Gastroesophageal sphincter (tissue), 4 donors: ENCODE data around the gene ISM2. TPM values are rescaled to one million over a fixed set of nuclear protein-coding genes. Genes with fewer than 3 reads are reported as not detected.
A peak's percentile ranks its signal among the peaks of the same experiment; 100 is the strongest.

Experiments
- ATAC-seq: fragments of 150-250 bp; one replicate; pipeline ENCODE4 v1.9.1; 2016; ENCODE audit warnings: mild to moderate bottlenecking, moderate library complexity
- H3K27ac ChIP-seq, 4 donors: fragments of 200-600 bp; sonication (generic) in 3 of 4; 1 replicate in 3 of 4; 2 replicates in 1 of 4; pipeline ENCODE4 v1.5.1; 2016 to 2019
- H3K27me3 ChIP-seq: fragments of 200-600 bp; sonication (generic); one replicate; pipeline ENCODE4 v1.5.1; 2019
- H3K36me3 ChIP-seq, 2 donors: fragments of 200-600 bp; sonication (generic); one replicate each; pipeline ENCODE4 v1.5.1; 2019; ENCODE audit warnings: control low read depth in 1 of 2
- H3K4me1 ChIP-seq, 3 donors: fragments of 200-600 bp; sonication (generic); 1 replicate in 2 of 3; 2 replicates in 1 of 3; pipeline ENCODE4 v1.5.1; 2016 to 2019; ENCODE audit warnings: control low read depth in 2 of 3
- H3K4me3 ChIP-seq, 2 donors: fragments of 200-600 bp; sonication (generic); one replicate each; pipeline ENCODE4 v1.5.1; 2019; ENCODE audit warnings: mild to moderate bottlenecking in 1 of 2, moderate library complexity in 1 of 2
- H3K9me3 ChIP-seq, 3 donors: fragments of 200-600 bp; sonication (generic); one replicate each; pipeline ENCODE4 v1.5.1; 2017 to 2019; ENCODE audit warnings: control low read depth in 2 of 3
- EP300 ChIP-seq: sonication (generic); formaldehyde crosslinking; IDR thresholded peaks from one replicate; pipeline ENCODE4 v1.6.1; 2017; ENCODE audit warnings: antibody characterized with exemption, mild to moderate bottlenecking
- POLR2A ChIP-seq, 2 donors: fragments of 450-650 bp; IDR thresholded peaks; one replicate each; pipeline ENCODE4 v1.6.1; 2017; ENCODE audit warnings: antibody characterized with exemption in 2 of 2, mild to moderate bottlenecking in 2 of 2, moderate library complexity in 1 of 2
- POLR2AphosphoS5 ChIP-seq: sonication (generic); formaldehyde crosslinking; IDR thresholded peaks from one replicate; pipeline ENCODE4 v1.6.1; 2017; ENCODE audit warnings: antibody characterized with exemption
- WGBS, 2 donors: methylation state at CpG; one replicate each; pipeline ENCODE4 v1.1.5; 2018; ENCODE audit warnings: low coverage in 1 of 2; 5-methylcytosine and 5-hydroxymethylcytosine counted together
- total RNA-seq, 4 donors: library from RNA; depleted of rRNA; stranded (reverse); fragments of >200 nt; gene quantifications; one replicate each; pipeline ENCODE4 v1.1.0, GENCODE V29; 2016
- TF ChIP-seq, protein P1 (sequence below), 4 experiments: fragments of 200-600 bp in 2 of 4; fragments of 450-650 bp in 2 of 4; sonication (generic) in 1 of 4; IDR thresholded peaks; one replicate each; pipeline ENCODE4 v1.5.1; 2017 to 2019; ENCODE audit warnings: antibody characterized with exemption in 4 of 4, mild to moderate bottlenecking in 2 of 4, moderate library complexity in 2 of 4

The ISM2 gene
- total RNA-seq, 4 donors from 2014 or later: 0.31 TPM; not detected in 3

GRCh38 chr14:77498984-77499527, 440 bp upstream of the ISM2 start:
- Histone ChIP-seq H3K4me1 (peaks cover 0 to 18% (median 7%) of the 10 kb centered on the region in 3 donors), H3K9me3 (peaks cover 0 to 6% (median 0%) of the 10 kb centered on the region in 3 donors), H3K27ac (no peak overlapping the region), H3K36me3 (no peaks in the 10 kb centered on the region), H3K27me3 (peaks cover 35% of the 10 kb centered on the region), H3K4me3 (peak overlapping the region; percentile 14 to 59)
- peak; percentile 31 for ATAC-seq
- TF ChIP-seq POLR2AphosphoS5 (no peak), POLR2A (IDR thresholded peaks at IDR 0.05) (no peak), EP300 (no peak)
- TF ChIP-seq, protein P1, sequence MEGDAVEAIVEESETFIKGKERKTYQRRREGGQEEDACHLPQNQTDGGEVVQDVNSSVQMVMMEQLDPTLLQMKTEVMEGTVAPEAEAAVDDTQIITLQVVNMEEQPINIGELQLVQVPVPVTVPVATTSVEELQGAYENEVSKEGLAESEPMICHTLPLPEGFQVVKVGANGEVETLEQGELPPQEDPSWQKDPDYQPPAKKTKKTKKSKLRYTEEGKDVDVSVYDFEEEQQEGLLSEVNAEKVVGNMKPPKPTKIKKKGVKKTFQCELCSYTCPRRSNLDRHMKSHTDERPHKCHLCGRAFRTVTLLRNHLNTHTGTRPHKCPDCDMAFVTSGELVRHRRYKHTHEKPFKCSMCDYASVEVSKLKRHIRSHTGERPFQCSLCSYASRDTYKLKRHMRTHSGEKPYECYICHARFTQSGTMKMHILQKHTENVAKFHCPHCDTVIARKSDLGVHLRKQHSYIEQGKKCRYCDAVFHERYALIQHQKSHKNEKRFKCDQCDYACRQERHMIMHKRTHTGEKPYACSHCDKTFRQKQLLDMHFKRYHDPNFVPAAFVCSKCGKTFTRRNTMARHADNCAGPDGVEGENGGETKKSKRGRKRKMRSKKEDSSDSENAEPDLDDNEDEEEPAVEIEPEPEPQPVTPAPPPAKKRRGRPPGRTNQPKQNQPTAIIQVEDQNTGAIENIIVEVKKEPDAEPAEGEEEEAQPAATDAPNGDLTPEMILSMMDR (IDR thresholded peaks at IDR 0.05): no peak
- WGBS, 2 donors: no CpG with 5 or more reads among the region's 53 CpGs

DNA sequence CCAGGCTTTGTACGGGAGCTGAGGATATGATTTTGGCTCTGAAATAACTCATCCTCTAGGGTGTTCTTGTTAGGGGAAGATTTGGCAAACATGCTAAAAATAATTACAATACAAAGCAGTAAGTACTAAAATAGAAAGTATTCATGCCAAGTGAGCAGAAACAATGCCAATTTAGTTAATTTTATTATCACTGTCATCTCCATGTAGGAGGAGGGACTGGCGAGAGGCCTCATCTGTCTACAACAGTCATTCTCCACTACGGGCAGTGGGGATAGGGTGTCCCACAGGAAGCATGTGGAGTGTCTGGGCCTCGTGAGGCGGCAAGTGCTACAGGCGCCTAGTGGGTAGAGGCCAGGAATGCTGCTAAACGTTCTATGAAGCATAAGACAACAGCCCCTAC, 3.3 kb downstream of the ISM2 start:
- TF ChIP-seq EP300 (no peak), POLR2A (IDR thresholded peaks at IDR 0.05) (no peak), POLR2AphosphoS5 (no peak)
- TF ChIP-seq, protein P1 (IDR thresholded peaks at IDR 0.05): no peak
- H3K4me3 ChIP-seq: no peak overlapping the region
- H3K4me1 ChIP-seq: peaks cover 0 to 18% (median 7%) of the 10 kb centered on the region in 3 donors
- no peaks in the 10 kb centered on the region for H3K36me3 ChIP-seq
- 41 to 44% methylated on average over 6 to 7 of the region's 7 CpGs for WGBS, 2 donors
- H3K27me3 ChIP-seq: peaks cover 35% of the 10 kb centered on the region
- H3K9me3 ChIP-seq: no peaks in the 10 kb centered on the region
- ATAC-seq: no peak
- no peak overlapping the region for H3K27ac ChIP-seq

- Histone ChIP-seq H3K27me3 (no peaks in the 10 kb centered on the region), H3K27ac (no peak overlapping the region), H3K9me3 (no peaks in the 10 kb centered on the region), H3K36me3 (no peaks in the 10 kb centered on the region), H3K4me3 (no peak overlapping the region), H3K4me1 (no peaks in the 10 kb centered on the region)
- ATAC-seq: no peak
- TF ChIP-seq EP300: no peak
- no peak for TF ChIP-seq POLR2AphosphoS5
- 84% methylated on average over 3 of the region's 5 CpGs; no CpG with 5 or more reads in 1 of the 2 donors for WGBS, 2 donors
Observed at GRCh38 chr14:77491056-77491455, 7.6 kb downstream of the ISM2 start.

DNA sequence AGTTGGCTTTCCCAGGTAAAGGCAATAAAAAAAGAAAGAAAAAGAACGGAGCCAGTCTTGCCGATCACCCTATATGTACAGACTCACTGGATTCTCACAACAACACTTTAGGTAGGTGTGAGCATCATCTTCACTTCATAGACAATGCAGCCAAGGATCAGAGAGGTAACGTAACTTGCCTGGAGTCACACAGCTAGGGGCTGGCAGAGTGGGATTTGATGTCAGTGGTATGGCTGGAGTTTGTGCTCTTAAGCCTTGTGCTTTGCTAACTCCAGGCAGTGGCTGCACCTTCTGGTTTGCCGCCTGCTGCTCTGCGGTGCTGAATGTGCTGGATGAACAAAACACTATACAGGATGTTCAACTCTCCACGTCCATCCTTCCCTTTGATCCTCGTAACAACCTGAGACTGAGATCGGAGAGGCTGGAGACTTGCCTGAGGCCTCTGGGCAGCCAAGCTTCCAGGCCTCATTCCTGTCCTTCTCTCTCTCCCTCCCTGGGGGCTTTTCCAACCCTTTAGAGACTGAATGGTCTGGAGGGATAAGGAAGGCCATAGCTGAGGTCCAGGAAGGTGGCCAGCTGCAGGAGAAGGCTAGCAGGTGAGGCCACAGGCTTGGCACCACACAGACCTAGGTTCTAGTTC, 8.1 kb downstream of the ISM2 start:
- ATAC-seq: no peak

GRCh38 chr14:77489041-77489440, 9.6 kb downstream of the ISM2 start:
- TF ChIP-seq EP300 (no peak), POLR2A (IDR thresholded peaks at IDR 0.05) (no peak), POLR2AphosphoS5 (no peak)
- TF ChIP-seq, protein P1 (IDR thresholded peaks at IDR 0.05): no peak
- WGBS, 2 donors: 89 to 94% methylated on average over 4 of the region's 6 CpGs
- Histone ChIP-seq H3K27ac (no peak overlapping the region), H3K27me3 (no peaks in the 10 kb centered on the region), H3K4me1 (no peaks in the 10 kb centered on the region), H3K36me3 (no peaks in the 10 kb centered on the region), H3K4me3 (no peak overlapping the region), H3K9me3 (no peaks in the 10 kb centered on the region)
- ATAC-seq: no peak

More for the DNA sequence above, 8.1 kb downstream of the ISM2 start:
- Histone ChIP-seq H3K36me3 (no peaks in the 10 kb centered on the region), H3K9me3 (no peaks in the 10 kb centered on the region), H3K4me1 (no peaks in the 10 kb centered on the region), H3K4me3 (no peak overlapping the region), H3K27me3 (no peaks in the 10 kb centered on the region), H3K27ac (no peak overlapping the region)
- no peak for TF ChIP-seq EP300
- TF ChIP-seq POLR2AphosphoS5: no peak
- TF ChIP-seq, protein P1 (IDR thresholded peaks at IDR 0.05): no peak
- TF ChIP-seq POLR2A (IDR thresholded peaks at IDR 0.05): no peak
- 69% methylated on average over 4 of the region's 8 CpGs; no CpG with 5 or more reads in 1 of the 2 donors for WGBS, 2 donors
